WTC11 (cell line): ENCODE results near the gene ZNHIT2. TPM values are rescaled to one million over a fixed set of nuclear protein-coding genes. Genes with fewer than 3 reads are reported as not detected.

ENCODE experiments used
- ATAC-seq: fragments of 200-7000 bp; cut with Tn5 transposase; 2 replicates; pipeline ENCODE4 v1.10.0; 2021; ENCODE audit warnings: mild to moderate bottlenecking, moderate library complexity
- CTCF ChIA-PET: fragments of 300-600 bp; sonication (Branson Sonifier 250); formaldehyde crosslinking; loops from one replicate; lab custom pipeline; 2021; ENCODE audit warnings: antibody characterized with exemption; lab: Charles Lee
- POLR2A ChIA-PET: fragments of 350-600 bp; sonication (Branson Sonifier 250); formaldehyde crosslinking; loops from one replicate; lab custom pipeline; 2021; ENCODE audit warnings: antibody characterized with exemption; lab: Charles Lee
- DNase-seq: peaks from one replicate; pipeline ENCODE4 v3.0.0; 2021; ENCODE audit warnings: low spot score
- H3K27ac Mint-ChIP-seq: 2 replicates; pipeline ENCODE4 v1.8.0; 2021; ENCODE audit warnings: mixed read lengths
- H3K27me3 Mint-ChIP-seq: 2 replicates; pipeline ENCODE4 v1.8.0; 2021; ENCODE audit warnings: low read depth, mild to moderate bottlenecking, moderate library complexity, mixed read lengths
- H3K36me3 Mint-ChIP-seq: 2 replicates; pipeline ENCODE4 v1.8.0; 2021; ENCODE audit warnings: mixed read lengths
- H3K4me1 Mint-ChIP-seq: 2 replicates; pipeline ENCODE4 v1.8.0; 2022; ENCODE audit warnings: mixed read lengths
- H3K4me3 Mint-ChIP-seq: 2 replicates; pipeline ENCODE4 v1.8.0; 2021; ENCODE audit warnings: mild to moderate bottlenecking, moderate library complexity, mixed read lengths
- H3K9me3 Mint-ChIP-seq: 2 replicates; pipeline ENCODE4 v1.8.0; 2021; ENCODE audit warnings: mixed read lengths
- ATF2 ChIP-seq: sonication (generic); formaldehyde crosslinking; IDR thresholded peaks from 2 replicates; pipeline ENCODE4 v1.8.1; 2022; ENCODE audit warnings: low read depth, missing genetic modification reagents, borderline replicate concordance
- CBFB ChIP-seq: sonication (generic); formaldehyde crosslinking; IDR thresholded peaks from 2 replicates; pipeline ENCODE4 v1.8.1; 2022; ENCODE audit warnings: mild to moderate bottlenecking, low read depth, missing genetic modification reagents
- CREM ChIP-seq: sonication (generic); formaldehyde crosslinking; IDR thresholded peaks from 2 replicates; pipeline ENCODE4 v1.8.1; 2022; ENCODE audit warnings: mild to moderate bottlenecking, missing genetic modification reagents, moderate library complexity
- CTCF ChIP-seq: fragments of 200-600 bp; IDR thresholded peaks from 2 replicates; pipeline ENCODE4 v1.8.0; 2022; ENCODE audit warnings: antibody characterized with exemption
- E2F1 ChIP-seq: sonication (generic); formaldehyde crosslinking; IDR thresholded peaks from 2 replicates; pipeline ENCODE4 v1.8.0; 2022; ENCODE audit warnings: mild to moderate bottlenecking, missing genetic modification reagents
- E2F4 ChIP-seq: sonication (generic); formaldehyde crosslinking; IDR thresholded peaks from 2 replicates; pipeline ENCODE4 v1.8.1; 2022; ENCODE audit warnings: low read depth, mild to moderate bottlenecking, moderate library complexity, missing genetic modification reagents, borderline replicate concordance
- ELF4 ChIP-seq: sonication (generic); formaldehyde crosslinking; IDR thresholded peaks from 2 replicates; pipeline ENCODE4 v1.8.1; 2022; ENCODE audit warnings: low read depth, mild to moderate bottlenecking, moderate library complexity, missing genetic modification reagents
- EMX1 ChIP-seq: fragments of 250-450 bp; sonication (Bioruptor Pico); IDR thresholded peaks from 2 replicates; pipeline ENCODE4 v1.8.0; 2021; ENCODE audit warnings: mild to moderate bottlenecking
- ERG ChIP-seq: fragments of 250-450 bp; sonication (Bioruptor Pico); IDR thresholded peaks from 2 replicates; pipeline ENCODE4 v1.8.0; 2021; ENCODE audit warnings: mild to moderate bottlenecking
- FOXP4 ChIP-seq: sonication (generic); formaldehyde crosslinking; IDR thresholded peaks from 2 replicates; pipeline ENCODE4 v1.8.0; 2022; ENCODE audit warnings: mild to moderate bottlenecking, missing genetic modification reagents
- GABPB1 ChIP-seq: sonication (generic); formaldehyde crosslinking; IDR thresholded peaks from 2 replicates; pipeline ENCODE4 v1.8.1; 2023; ENCODE audit warnings: mild to moderate bottlenecking, missing genetic modification reagents
- JUN ChIP-seq: sonication (generic); formaldehyde crosslinking; IDR thresholded peaks from 2 replicates; pipeline ENCODE4 v1.8.0; 2023; ENCODE audit warnings: mild to moderate bottlenecking, missing genetic modification reagents
- MXD4 ChIP-seq: fragments of 250-450 bp; sonication (Bioruptor Pico); IDR thresholded peaks from 2 replicates; pipeline ENCODE4 v1.8.0; 2021; ENCODE audit warnings: mild to moderate bottlenecking, moderate library complexity, borderline replicate concordance
- NFE2L1 ChIP-seq: sonication (generic); formaldehyde crosslinking; IDR thresholded peaks from 2 replicates; pipeline ENCODE4 v1.8.1; 2023; ENCODE audit warnings: missing genetic modification reagents
- OVOL2 ChIP-seq: fragments of 250-450 bp; sonication (Bioruptor Pico); IDR thresholded peaks from 2 replicates; pipeline ENCODE4 v1.9.0; 2021; ENCODE audit warnings: mild to moderate bottlenecking, borderline replicate concordance
- PRRX2 ChIP-seq: fragments of 250-450 bp; sonication (Bioruptor Pico); IDR thresholded peaks from 2 replicates; pipeline ENCODE4 v1.8.0; 2021; ENCODE audit warnings: mild to moderate bottlenecking
- RORB ChIP-seq: fragments of 250-450 bp; sonication (Bioruptor Pico); IDR thresholded peaks from 2 replicates; pipeline ENCODE4 v1.9.0; 2021; ENCODE audit warnings: mild to moderate bottlenecking
- SOX15 ChIP-seq: fragments of 250-450 bp; sonication (Bioruptor Pico); IDR thresholded peaks from 2 replicates; pipeline ENCODE4 v1.9.0; 2021; ENCODE audit warnings: mild to moderate bottlenecking
- SP1 ChIP-seq: sonication (generic); formaldehyde crosslinking; conservative IDR thresholded peaks from 2 replicates; pipeline ENCODE4 v1.8.1; 2022; ENCODE audit warnings: missing genetic modification reagents
- TEAD4 ChIP-seq: sonication (generic); formaldehyde crosslinking; IDR thresholded peaks from 2 replicates; pipeline ENCODE4 v1.8.0; 2022; ENCODE audit warnings: mild to moderate bottlenecking, missing genetic modification reagents
- ZBTB21 ChIP-seq: sonication (generic); formaldehyde crosslinking; IDR thresholded peaks from 2 replicates; pipeline ENCODE4 v1.8.1; 2023; ENCODE audit warnings: mild to moderate bottlenecking, missing genetic modification reagents, borderline replicate concordance
- ZNF423 ChIP-seq: fragments of 250-450 bp; sonication (Bioruptor Pico); IDR thresholded peaks from 2 replicates; pipeline ENCODE4 v2.1.2; 2022; ENCODE audit warnings: mild to moderate bottlenecking, moderate library complexity
- ZNF671 ChIP-seq: fragments of 250-450 bp; sonication (Bioruptor Pico); IDR thresholded peaks from 2 replicates; pipeline ENCODE4 v1.8.0; 2021; ENCODE audit warnings: mild to moderate bottlenecking
- total RNA-seq: library from RNA; stranded (reverse); gene quantifications from 3 replicates; pipeline ENCODE4 v1.2.3, GENCODE V29; 2021
- TF ChIP-seq, protein P1 (sequence below): sonication (generic); formaldehyde crosslinking; IDR thresholded peaks from 2 replicates; pipeline ENCODE4 v1.8.1; 2022; ENCODE audit warnings: mild to moderate bottlenecking, missing genetic modification reagents, moderate library complexity, borderline replicate concordance

ZNHIT2 gene
- total RNA-seq, 1 experiment from 2014 or later: 16.7 TPM

DNA sequence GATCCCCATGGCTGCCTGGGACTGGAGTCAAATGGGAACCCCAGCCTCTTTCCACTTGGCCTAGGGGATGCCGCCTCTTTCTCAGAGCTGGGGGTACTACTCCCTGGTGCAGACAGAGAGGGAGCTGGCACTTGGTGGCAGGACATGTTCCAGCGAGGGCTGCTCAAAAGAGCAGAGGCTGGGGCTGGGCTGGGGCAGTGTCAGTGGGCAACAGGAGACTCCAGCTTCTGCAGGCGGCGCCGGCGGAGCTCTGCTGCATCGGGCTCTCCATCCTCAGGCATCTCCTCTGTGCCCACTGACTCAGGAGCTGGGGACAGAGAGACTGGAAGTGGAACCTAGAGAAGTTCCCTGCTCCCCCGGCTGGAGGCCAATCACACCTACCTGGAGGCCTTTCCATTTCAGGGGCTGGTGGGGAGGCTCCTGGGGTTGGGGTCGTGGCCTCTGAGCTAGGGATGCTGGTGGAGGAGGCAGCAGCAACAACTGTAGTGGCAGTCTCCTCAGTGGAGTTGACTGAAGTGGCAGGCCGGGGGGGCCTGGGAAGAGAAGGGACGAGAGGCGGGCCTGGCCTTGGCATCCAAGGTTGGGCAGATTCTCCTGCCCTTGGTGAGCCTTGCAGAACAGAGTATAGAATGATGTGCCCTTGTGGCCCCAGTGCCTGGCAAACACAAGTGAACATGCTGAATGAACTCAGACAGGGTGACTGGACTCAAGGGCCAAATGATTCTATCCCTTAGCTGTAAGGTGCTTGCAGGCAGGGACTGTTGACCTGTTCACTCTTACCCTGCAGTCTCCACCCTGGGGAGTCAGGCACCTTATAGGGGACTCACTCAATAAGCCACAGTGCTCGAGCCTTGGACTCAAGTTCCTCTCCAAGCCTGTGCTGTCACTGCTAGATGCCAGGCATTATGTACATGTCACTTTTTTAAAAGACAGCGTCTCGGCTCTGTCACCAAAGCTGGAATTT, 11.0 kb upstream of the ZNHIT2 start:
- Mint-ChIP-seq H3K4me1 (peaks cover 9% of the 10 kb centered on the region), H3K4me3 (no peak overlapping the region), H3K27ac (no peak overlapping the region), H3K9me3 (no peaks in the 10 kb centered on the region), H3K27me3 (no peaks in the 10 kb centered on the region), H3K36me3 (peaks cover 37% of the 10 kb centered on the region)
- no peak for ATAC-seq
- ChIA-PET CTCF (interaction anchor here (0.5 to 1.5 kb wide), 5 partner anchors 18 to 203 kb away, joined by 3 to 4 read pairs (median 4); no protein-coding TSS in a partner anchor), POLR2A (no interaction called here)
- no peak for DNase-seq
- TF ChIP-seq RORB (no peak), E2F1 (CRISPR knock-in tag) (no peak), PRRX2 (CRISPR knock-in tag) (no peak), ZNF671 (CRISPR knock-in tag) (no peak), TEAD4 (no peak), JUN (CRISPR knock-in tag) (no peak), MXD4 (CRISPR knock-in tag) (no peak), ERG (CRISPR knock-in tag) (no peak), CBFB (CRISPR knock-in tag) (no peak), ATF2 (CRISPR knock-in tag) (no peak), ZBTB21 (CRISPR knock-in tag) (no peak), OVOL2 (CRISPR knock-in tag) (no peak), NFE2L1 (CRISPR knock-in tag) (no peak), E2F4 (no peak)

DNA sequence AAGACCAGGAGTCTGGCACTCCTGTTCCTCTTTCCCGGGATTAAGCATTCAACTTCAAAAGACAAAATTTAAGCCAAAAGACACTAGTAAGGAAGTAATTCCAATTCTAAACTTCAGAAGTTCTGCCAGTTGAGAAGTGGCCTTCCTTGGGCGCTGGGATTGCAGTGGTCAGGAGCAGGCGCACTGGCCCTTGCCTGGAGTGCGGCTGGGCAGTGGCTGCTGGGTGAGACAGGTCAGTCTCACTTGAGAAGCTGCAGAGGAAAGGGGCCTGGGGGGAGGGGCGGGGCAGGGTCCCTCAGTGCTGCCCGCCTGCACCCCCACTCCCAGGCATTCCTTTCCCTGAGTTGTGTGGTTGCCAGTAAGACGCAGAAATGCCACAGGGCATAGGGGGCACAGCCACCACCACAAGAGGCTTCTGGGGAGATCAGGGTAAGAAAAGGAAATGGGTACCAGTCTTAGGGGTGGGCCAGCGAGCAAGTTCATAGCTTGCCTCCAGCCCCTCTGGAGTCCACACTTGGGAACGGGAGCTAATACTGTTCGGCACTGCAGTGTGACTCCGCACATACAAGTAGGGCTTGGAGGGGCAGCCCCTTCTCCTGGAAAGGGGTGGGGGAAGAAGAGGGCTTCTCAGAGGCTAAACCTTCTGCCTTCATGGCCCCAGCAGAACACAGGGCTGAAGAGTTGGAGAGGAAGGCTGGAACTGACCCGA, 10.1 kb upstream of the ZNHIT2 start:
- DNase-seq (no peak), ATAC-seq (no peak)
- H3K9me3 Mint-ChIP-seq: no peaks in the 10 kb centered on the region
- ChIA-PET CTCF (interaction anchor here (0.6 to 1.3 kb wide), 3 partner anchors 17 to 123 kb away, joined by 3 to 4 read pairs (median 4); no protein-coding TSS in a partner anchor), POLR2A (no interaction called here)
- H3K27me3 Mint-ChIP-seq: no peaks in the 10 kb centered on the region
- peaks cover 34% of the 10 kb centered on the region for H3K36me3 Mint-ChIP-seq
- no peak overlapping the region for H3K27ac Mint-ChIP-seq
- H3K4me3 Mint-ChIP-seq: no peak overlapping the region
- peaks cover 5% of the 10 kb centered on the region for H3K4me1 Mint-ChIP-seq
- TF ChIP-seq ZNF423 (CRISPR knock-in tag) (no peak), NFE2L1 (CRISPR knock-in tag) (no peak), FOXP4 (CRISPR knock-in tag) (no peak), SP1 (CRISPR knock-in tag) (no peak), CREM (no peak), GABPB1 (CRISPR knock-in tag) (no peak), CTCF (no peak), SOX15 (CRISPR knock-in tag) (no peak), ELF4 (no peak), EMX1 (CRISPR knock-in tag) (no peak)
- TF ChIP-seq, protein P1, sequence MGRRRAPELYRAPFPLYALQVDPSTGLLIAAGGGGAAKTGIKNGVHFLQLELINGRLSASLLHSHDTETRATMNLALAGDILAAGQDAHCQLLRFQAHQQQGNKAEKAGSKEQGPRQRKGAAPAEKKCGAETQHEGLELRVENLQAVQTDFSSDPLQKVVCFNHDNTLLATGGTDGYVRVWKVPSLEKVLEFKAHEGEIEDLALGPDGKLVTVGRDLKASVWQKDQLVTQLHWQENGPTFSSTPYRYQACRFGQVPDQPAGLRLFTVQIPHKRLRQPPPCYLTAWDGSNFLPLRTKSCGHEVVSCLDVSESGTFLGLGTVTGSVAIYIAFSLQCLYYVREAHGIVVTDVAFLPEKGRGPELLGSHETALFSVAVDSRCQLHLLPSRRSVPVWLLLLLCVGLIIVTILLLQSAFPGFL (CRISPR knock-in tag): no peak
